CD14-positive monocyte (primary cell): ENCODE measurements around the gene BID. TPM values are rescaled to one million over a fixed set of nuclear protein-coding genes. Genes with fewer than 3 reads are reported as not detected.
A peak's percentile ranks its signal among the peaks of the same experiment; 100 is the strongest.

Source experiments
- DNase-seq, 3 donors: peaks; one replicate each; pipeline ENCODE4 v3.0.0-alpha.2; 2011 to 2022
- H2AFZ ChIP-seq: 2 replicates; pipeline ENCODE4 v1.6.0; 2012; ENCODE audit warnings: mild to moderate bottlenecking, low read depth, low read length, inconsistent platforms; ENCODE audit not compliant: insufficient read depth, poor library complexity, severe bottlenecking
- H3K27ac ChIP-seq, 2 donors: 1 replicate in 1 of 2; 2 replicates in 1 of 2; pipeline ENCODE4 v1.5.1; 2012 to 2013; ENCODE audit warnings: low read length in 2 of 2, control low read depth in 1 of 2, inconsistent platforms in 1 of 2, low read depth in 1 of 2, mild to moderate bottlenecking in 1 of 2
- H3K27me3 ChIP-seq, 2 donors: one replicate each; pipeline versions ENCODE4 v1.6.0 to v1.6.1; 2011 to 2013; ENCODE audit warnings: low read length in 2 of 2; ENCODE audit not compliant: control insufficient read depth in 2 of 2, insufficient read depth in 2 of 2
- H3K36me3 ChIP-seq, 2 donors: replicated peaks in 1 of 2; 1 replicate in 1 of 2; 2 replicates in 1 of 2; pipeline versions ENCODE4 v1.5.1 to v1.6.1; 2012 to 2013; ENCODE audit warnings: low read length in 2 of 2, control low read depth in 1 of 2, inconsistent platforms in 1 of 2, mild to moderate bottlenecking in 1 of 2; ENCODE audit not compliant: insufficient read depth in 2 of 2, control insufficient read depth in 1 of 2
- H3K4me1 ChIP-seq, 2 donors: 1 replicate in 1 of 2; 2 replicates in 1 of 2; pipeline versions ENCODE4 v1.5.1 to v1.6.1; 2012 to 2013; ENCODE audit warnings: low read length in 2 of 2, control low read depth in 1 of 2, inconsistent platforms in 1 of 2, mild to moderate bottlenecking in 1 of 2, moderate library complexity in 1 of 2; ENCODE audit not compliant: insufficient read depth in 2 of 2, control insufficient read depth in 1 of 2
- H3K4me2 ChIP-seq: replicated peaks from 2 replicates; pipeline ENCODE3; 2012; ENCODE audit warnings: low read length, moderate library complexity, mild to moderate bottlenecking; ENCODE audit not compliant: poor library complexity, severe bottlenecking; ENCODE audit errors: extremely low read depth
- H3K4me3 ChIP-seq, 3 experiments: fragments of 200-600 bp in 1 of 3; sonication (generic) in 1 of 3; replicated peaks in 1 of 3; 1 replicate in 2 of 3; 2 replicates in 1 of 3; pipeline ENCODE4 v1.5.1; 2011 to 2013; ENCODE audit warnings: low read length in 3 of 3, mild to moderate bottlenecking in 3 of 3, control low read depth in 2 of 3, low read depth in 2 of 3, inconsistent platforms in 1 of 3, moderate library complexity in 1 of 3
- H3K79me2 ChIP-seq: 2 replicates; pipeline ENCODE4 v1.6.0; 2012; ENCODE audit warnings: mild to moderate bottlenecking, control low read depth, inconsistent platforms, low read length, moderate library complexity; ENCODE audit not compliant: insufficient read depth
- H3K9ac ChIP-seq: 2 replicates; pipeline ENCODE4 v1.6.0; 2017; ENCODE audit warnings: low read length, mild to moderate bottlenecking; ENCODE audit not compliant: insufficient read depth, poor library complexity, severe bottlenecking
- H3K9me3 ChIP-seq, 2 donors: replicated peaks in 1 of 2; 1 replicate in 1 of 2; 2 replicates in 1 of 2; pipeline versions ENCODE4 v1.5.1 to v1.6.1; 2012 to 2013; ENCODE audit warnings: low read length in 2 of 2, control low read depth in 1 of 2; ENCODE audit not compliant: control insufficient read depth in 1 of 2, insufficient read depth in 1 of 2
- H4K20me1 ChIP-seq: 2 replicates; pipeline ENCODE4 v1.6.0; 2012; ENCODE audit warnings: mild to moderate bottlenecking, low read length, control low read depth, moderate library complexity; ENCODE audit not compliant: insufficient read depth
- H3K27ac Mint-ChIP-seq, 7 donors: one replicate each; pipeline ENCODE4 v1.8.0; 2020; ENCODE audit warnings: mild to moderate bottlenecking in 7 of 7, mixed read lengths in 7 of 7, moderate library complexity in 6 of 7, inconsistent platforms in 2 of 7
- H3K27me3 Mint-ChIP-seq, 3 donors: one replicate each; pipeline ENCODE4 v1.8.0; 2021 to 2022; ENCODE audit warnings: low read depth in 3 of 3, mild to moderate bottlenecking in 3 of 3, mixed read lengths in 3 of 3, moderate library complexity in 3 of 3, inconsistent platforms in 1 of 3
- H3K36me3 Mint-ChIP-seq, 2 donors: one replicate each; pipeline ENCODE4 v1.8.0; 2020; ENCODE audit warnings: mixed read lengths in 2 of 2, inconsistent platforms in 1 of 2, mild to moderate bottlenecking in 1 of 2
- H3K4me1 Mint-ChIP-seq: one replicate; pipeline ENCODE4 v1.8.0; 2020; ENCODE audit warnings: mild to moderate bottlenecking, mixed read lengths
- H3K4me3 Mint-ChIP-seq, 2 donors: one replicate each; pipeline ENCODE4 v1.8.0; 2020; ENCODE audit warnings: mild to moderate bottlenecking in 2 of 2, mixed read lengths in 2 of 2, moderate library complexity in 1 of 2
- H3K9me3 Mint-ChIP-seq, 7 donors: one replicate each; pipeline ENCODE4 v1.8.0; 2020 to 2022; ENCODE audit warnings: mixed read lengths in 7 of 7, mild to moderate bottlenecking in 6 of 7, moderate library complexity in 6 of 7, inconsistent platforms in 2 of 7
- WGBS: methylation state at CpG from one replicate; pipeline ENCODE4 v1.1.5; 2013; ENCODE audit warnings: missing lambda C conversion rate; ENCODE audit not compliant: insufficient coverage; 5-methylcytosine and 5-hydroxymethylcytosine counted together
- intact Hi-C, 2 donors: fragments of 100-400 bp; cut with micrococcal nuclease; formaldehyde crosslinking; loops; one replicate each; pipeline versions ENCODE4 v1.15.0 to v1.15.1; 2023
- polyA plus RNA-seq, 3 donors: library from polyadenylated mRNA; depleted of rRNA in 1 of 3; unstranded in 2 of 3; stranded (reverse) in 1 of 3; fragments of 300-500 nt in 2 of 3; fragments of >200 nt in 1 of 3; fragmentation: Illumina TruSeq in 2 of 3; gene quantifications; 1 replicate in 2 of 3; 2 replicates in 1 of 3; pipeline ENCODE4 v1.2.3, GENCODE V29; 2012 to 2021
- TF ChIP-seq, protein P1 (sequence below): fragments of 200-600 bp; IDR thresholded peaks from one replicate; pipeline ENCODE4 v1.8.0; 2022; ENCODE audit warnings: antibody characterized with exemption, mild to moderate bottlenecking

BID gene
- polyA plus RNA-seq, 3 donors: 199 to 423 (median 391) TPM

DNA sequence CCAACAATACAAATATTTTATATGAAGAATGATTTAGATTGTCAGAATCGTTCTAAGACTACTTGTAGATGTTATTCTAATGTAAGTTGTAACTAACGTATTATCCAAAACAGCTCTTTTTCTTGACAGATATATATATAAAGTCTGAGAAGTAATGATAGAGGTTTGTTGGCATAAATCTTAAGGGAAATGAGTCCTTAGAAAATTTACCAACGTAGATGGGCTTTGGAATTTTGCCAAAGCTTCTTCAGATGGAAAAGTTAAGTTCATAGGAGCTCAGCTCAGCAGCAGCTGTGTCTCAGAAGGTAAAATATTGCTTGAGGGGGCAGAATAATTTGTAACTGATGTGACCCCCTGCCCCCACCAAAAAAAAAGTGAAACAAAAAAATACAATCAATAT lies 66.7 kb downstream of the BID start:
- Histone ChIP-seq H3K27ac (peak overlapping the region in 1 of 2 donors; percentile 83), H3K4me1 (peaks cover 23 to 25% of the 10 kb centered on the region in 2 donors), H3K9ac (no peak overlapping the region), H3K4me3 (peak overlapping the region in 1 of 3 experiments; percentile 71), H3K27me3 (no peaks in the 10 kb centered on the region), H3K4me2 (peak overlapping the region; percentile 69), H3K79me2 (peaks cover 27% of the 10 kb centered on the region), H3K9me3 (no peaks in the 10 kb centered on the region), H3K36me3 (peaks cover 22 to 38% of the 10 kb centered on the region in 2 donors), H2AFZ (no peak overlapping the region), H4K20me1 (no peaks in the 10 kb centered on the region)
- no peaks in the 10 kb centered on the region for H3K9me3 Mint-ChIP-seq
- no peak overlapping the region for H3K4me3 Mint-ChIP-seq
- no peak for DNase-seq
- H3K27me3 Mint-ChIP-seq: no peaks in the 10 kb centered on the region
- WGBS: 0% methylated on average over 1 of the region's 3 CpGs
- TF ChIP-seq, protein P1, sequence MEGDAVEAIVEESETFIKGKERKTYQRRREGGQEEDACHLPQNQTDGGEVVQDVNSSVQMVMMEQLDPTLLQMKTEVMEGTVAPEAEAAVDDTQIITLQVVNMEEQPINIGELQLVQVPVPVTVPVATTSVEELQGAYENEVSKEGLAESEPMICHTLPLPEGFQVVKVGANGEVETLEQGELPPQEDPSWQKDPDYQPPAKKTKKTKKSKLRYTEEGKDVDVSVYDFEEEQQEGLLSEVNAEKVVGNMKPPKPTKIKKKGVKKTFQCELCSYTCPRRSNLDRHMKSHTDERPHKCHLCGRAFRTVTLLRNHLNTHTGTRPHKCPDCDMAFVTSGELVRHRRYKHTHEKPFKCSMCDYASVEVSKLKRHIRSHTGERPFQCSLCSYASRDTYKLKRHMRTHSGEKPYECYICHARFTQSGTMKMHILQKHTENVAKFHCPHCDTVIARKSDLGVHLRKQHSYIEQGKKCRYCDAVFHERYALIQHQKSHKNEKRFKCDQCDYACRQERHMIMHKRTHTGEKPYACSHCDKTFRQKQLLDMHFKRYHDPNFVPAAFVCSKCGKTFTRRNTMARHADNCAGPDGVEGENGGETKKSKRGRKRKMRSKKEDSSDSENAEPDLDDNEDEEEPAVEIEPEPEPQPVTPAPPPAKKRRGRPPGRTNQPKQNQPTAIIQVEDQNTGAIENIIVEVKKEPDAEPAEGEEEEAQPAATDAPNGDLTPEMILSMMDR: no peak
- intact Hi-C loops: loop anchor here (5.0 kb wide), 1 partner anchor 70 kb away; the partner anchor contains the start of gene BCL2L13 (in 2 of the 2)
- peak overlapping the region in 4 of 7 donors; percentile 31 to 98 (median 96) for H3K27ac Mint-ChIP-seq
- H3K36me3 Mint-ChIP-seq: peaks cover 24 to 44% of the 10 kb centered on the region in 2 donors
- peaks cover 30% of the 10 kb centered on the region for H3K4me1 Mint-ChIP-seq

GRCh38 chr22:17706947-17707346 lies 67.3 kb downstream of the BID start:
- Histone ChIP-seq H3K9ac (peak overlapping the region; percentile 44), H3K27ac (peak overlapping the region; percentile 82 to 83), H3K36me3 (peaks cover 21 to 39% of the 10 kb centered on the region in 2 donors), H4K20me1 (no peaks in the 10 kb centered on the region), H3K4me3 (peak overlapping the region; percentile 23 to 71 (median 55)), H3K9me3 (no peaks in the 10 kb centered on the region), H3K79me2 (peaks cover 27% of the 10 kb centered on the region), H3K4me2 (peak overlapping the region; percentile 69), H3K27me3 (no peaks in the 10 kb centered on the region), H2AFZ (peak overlapping the region; percentile 66), H3K4me1 (peaks cover 23 to 25% of the 10 kb centered on the region in 2 donors)
- intact Hi-C loops: loop anchor here (5.0 kb wide), 1 partner anchor 70 kb away; the partner anchor contains the start of gene BCL2L13 (in 2 of the 2)
- Mint-ChIP-seq H3K4me1 (peaks cover 30% of the 10 kb centered on the region), H3K27ac (peak overlapping the region; percentile 93 to 98 (median 95)), H3K4me3 (peak overlapping the region; percentile 79 to 92), H3K36me3 (peaks cover 22 to 41% of the 10 kb centered on the region in 2 donors), H3K27me3 (no peaks in the 10 kb centered on the region), H3K9me3 (no peaks in the 10 kb centered on the region)
- no peak for DNase-seq
- WGBS: no CpG with 5 or more reads among the region's 1 CpG
- TF ChIP-seq, protein P1: no peak
